Activated naive CD4-positive, alpha-beta T cell (primary cell): Measurements from ENCODE around the gene GRIK5.
"Not testable (repeated sequence)": the region's sequence is repeated elsewhere in the genome, so short reads cannot be mapped to it uniquely, and the experiment has no call there.

Experiments used
- DNase-seq, 4 experiments: peaks; one replicate each; lab custom pipeline; 2025; lab: John Stamatoyannopoulos, UW

The GRIK5 gene

DNA sequence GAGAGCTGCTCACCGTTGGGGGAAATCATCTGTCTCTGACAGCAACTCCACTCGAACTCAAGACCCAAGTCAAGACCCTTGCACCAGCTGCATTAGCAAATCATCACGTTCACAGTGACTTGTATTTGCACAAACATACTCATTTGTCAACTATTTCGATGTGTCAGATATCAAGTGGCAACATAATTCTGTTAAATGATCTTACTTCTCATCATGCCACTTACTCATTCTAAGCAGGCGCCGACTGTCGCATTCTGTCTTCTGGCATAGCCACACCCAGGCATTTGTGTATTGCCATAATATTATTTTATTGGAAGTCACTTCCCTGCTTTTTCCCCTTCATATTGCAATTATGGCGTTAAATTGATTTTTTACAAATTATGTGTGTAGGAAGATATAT is 53.0 kb downstream of the GRIK5 start:
- DNase-seq: no peak

DNA sequence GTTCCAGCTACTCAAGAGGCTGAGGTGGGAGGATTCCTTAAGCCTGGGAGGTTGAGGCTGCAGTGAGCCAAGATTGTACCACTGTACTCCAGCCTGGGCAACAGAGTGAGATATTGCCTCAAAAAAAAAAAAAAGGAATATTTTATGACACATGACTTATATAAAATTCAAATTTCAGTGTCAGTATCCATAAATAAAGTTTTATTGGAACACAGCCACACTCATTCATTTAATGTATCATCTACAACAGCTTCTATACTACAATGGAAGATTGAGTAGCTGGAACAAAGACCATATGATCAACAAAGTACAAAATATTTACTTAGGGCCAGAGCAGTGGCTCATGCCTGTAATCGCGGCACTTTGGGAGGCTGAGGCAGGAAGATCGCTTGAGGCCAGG is 57.3 kb downstream of the GRIK5 start:
- not testable (repeated sequence) for DNase-seq

DNA sequence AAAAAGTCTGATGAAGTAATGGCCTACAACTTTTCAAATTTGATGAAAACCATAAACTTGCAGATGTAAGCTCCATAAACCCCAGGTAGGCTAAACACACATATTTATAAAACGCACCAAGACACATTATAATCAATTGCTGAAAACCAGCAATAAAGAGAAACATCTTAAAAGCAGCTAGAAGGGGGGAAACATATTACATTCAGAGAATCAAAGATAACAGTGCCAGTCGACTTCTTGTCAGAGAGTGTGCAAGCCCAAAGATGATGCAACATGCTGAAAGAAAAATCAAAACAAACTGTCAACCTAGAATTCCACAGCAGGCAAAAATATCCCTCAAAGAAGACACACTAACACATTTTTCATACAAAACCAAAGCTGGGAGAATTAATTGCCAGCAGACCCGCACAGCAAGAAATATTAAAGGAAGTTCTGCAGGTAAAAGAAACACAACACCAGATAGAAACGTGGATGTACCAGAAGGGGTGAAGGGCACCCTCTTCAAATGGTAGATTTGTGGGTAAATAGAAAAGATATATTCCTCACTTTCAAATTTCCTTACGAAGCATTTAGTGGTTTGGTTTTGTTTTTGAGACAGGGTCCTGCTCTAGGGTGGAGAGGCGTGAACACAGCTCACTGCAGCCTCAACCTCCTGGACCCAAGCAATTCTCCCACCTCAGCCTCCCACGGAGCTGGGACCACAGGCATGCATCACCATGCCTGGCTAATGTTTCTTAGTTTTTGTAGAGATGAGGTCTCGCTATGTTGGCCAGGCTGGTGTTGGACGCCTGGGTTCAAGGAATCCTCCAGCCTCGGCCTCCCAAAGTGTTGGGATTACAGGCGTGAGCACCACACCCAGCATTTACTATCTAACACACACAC is 59.5 kb downstream of the GRIK5 start:
- no peak for DNase-seq

DNA sequence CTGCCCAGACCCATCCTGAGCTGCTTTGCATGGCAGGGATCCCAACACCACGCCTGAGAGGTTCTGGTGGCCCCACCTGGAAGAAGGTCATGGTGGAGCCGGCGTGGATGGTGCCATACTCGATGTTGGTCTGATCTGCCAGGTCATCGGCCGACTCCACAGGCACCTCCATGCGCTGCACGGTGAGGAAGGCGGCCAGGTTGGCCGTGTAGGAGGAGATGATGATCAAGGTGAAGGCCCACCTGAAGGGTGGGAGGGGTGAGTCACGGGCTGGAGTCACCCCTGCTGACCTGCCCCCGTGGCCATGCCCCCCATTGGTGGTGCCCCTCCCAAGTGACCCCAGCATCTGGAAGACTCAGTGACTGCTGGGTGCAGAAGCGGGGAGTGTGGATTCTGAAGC is 63.4 kb downstream of the GRIK5 start:
- no peak for DNase-seq

DNA sequence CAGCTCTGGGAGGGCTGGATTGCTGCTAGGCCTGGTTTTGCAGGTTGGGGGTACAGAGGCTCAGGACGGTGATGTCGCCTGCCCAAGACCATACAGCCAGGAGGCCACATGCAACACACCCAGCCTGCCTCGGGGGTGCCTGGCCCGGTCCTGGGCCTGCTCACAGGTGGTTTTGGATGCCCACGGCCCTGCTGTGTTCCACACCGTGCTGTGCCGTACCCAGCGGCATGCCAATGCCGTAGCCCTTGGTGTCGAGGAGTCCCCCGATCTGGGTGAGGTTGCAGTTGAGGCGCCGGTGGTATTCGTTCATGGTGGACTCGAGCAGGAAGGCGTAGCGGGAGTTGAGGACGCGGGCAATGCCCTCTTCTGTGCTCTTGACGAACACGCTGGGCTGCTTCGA is 64.5 kb downstream of the GRIK5 start:
- DNase-seq: no peak

DNA sequence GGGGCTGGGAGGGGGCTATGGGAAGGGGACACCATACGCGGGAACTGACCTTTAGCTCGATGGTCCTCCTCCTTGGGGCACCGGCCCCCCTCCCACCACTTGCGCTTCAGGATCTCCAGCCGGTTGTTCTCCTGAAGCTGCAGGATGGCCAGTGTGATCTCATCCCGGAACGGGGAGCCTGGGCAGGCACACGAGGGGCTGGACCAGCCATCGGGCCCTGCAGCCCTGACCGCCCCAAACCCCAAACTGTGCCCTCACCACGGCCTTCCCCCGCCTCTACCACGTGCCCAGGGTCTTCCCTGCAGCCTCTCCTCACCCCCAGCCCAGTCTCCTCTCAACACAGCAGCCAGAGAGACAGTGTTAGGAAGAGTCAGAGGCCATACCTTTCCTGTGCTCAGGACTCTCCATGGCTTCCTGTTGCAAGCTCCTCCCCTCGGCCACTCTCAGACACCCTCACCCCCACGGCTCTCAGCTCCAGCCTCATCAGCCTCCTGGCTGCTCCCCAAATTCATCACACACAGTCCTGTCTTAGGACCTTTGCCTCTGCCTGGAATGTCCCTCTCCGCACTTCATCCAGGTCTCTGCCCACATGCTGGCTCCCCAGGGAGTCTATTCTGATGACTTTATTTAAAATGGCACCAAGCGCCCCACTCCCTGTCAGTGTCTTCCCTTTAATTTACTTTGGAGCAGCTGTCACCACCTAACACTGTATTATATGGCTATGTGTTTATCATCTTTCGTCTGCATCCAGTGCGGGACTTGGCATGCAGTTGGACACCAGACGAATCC is 66.3 kb downstream of the GRIK5 start:
- DNase-seq: no peak

DNA sequence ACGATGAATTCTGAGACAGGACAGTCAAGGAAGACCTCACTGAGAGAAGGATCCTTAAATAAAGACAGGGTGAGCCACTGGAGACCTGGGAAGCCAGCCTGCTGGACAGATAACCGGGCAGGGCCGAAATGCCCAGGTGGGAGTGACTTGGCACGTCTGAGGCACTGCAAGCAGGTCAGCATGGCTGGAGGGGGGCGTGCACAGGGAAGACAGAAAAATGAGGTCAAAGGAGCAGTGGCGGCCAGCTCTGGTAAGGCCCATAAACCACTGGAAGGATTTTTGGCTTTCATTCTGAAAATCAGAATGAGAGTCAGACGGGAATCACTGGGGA is 70.2 kb downstream of the GRIK5 start:
- DNase-seq: no peak

DNA sequence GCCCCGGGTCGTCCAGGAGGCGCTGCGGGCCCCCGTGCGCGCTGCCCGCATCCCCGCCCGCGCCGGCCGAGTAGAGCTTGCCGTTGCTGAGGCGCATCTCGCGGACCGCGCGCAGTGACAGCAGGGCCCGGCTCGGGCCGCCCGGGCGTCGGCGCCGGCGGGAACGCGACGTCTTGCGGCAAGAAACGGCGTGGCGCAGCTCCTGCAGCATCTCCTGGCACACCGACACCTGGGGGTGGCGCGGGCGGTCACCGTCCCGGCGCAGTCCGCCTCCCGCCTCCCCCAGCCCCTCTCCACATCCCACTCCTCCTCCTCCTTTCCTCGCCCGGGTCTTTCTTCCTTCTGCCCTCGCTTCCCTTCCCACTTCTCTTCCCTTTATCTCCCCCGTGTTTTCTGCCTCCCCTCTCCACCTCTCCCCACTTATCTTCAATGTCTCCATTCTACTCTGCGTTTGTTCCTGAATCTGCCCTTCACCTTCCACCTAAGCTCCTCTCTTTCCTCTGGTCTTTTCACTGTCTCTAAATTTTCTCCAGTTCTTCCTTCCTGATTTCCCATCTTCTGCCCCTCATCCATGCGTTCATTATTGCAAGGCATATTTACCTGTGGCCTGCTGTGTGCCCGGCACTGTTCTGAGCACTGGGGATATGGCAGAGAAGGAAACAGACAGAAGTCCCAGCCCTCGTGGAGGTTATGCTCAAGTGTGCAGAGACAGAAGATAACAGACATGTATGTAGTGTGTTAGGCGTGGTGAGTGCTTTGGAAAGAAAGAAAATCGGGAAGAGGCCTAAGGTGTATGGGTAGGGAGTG is 70.7 kb downstream of the GRIK5 start:
- DNase-seq: no peak

DNA sequence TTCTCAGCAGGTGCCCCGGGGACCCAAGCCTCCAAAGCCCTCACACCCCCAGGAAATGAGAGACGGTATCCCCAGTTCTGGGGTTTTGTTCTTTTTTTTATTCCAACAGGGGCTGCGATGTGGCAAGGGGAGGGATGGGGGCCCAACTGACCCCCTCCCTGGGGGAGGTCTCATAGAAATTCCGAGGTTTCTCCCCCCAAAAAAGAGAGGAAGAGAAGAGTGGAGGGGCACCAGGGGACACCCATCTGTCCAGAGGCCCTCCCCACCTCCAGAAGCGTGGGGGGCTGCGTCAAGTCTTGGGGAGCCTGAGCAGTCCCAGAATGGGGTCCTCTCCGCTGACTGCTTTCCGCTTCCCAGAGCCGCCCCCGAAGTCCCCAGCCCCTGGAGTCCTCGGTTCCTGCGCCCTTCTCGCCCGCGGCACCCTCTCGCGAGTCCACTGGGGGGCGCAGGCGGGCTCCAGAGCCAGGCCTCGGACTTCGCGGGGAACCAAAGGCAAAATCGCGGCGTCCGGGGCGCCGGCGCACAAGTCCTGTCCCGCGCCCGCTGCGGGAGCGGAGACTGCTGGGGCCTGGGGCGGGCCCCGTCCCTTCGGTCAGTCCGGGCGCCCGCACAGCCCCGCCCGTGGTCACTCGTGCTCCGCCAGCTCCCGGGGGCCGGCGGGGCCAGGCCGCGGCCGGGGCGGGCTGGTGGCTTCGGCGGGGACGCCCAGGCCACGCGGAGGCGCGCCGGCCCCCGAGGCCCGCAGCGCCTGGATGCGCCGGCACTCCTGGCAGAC is 71.6 kb downstream of the GRIK5 start:
- peak in 1 of 4 experiments; percentile 22 for DNase-seq

DNA sequence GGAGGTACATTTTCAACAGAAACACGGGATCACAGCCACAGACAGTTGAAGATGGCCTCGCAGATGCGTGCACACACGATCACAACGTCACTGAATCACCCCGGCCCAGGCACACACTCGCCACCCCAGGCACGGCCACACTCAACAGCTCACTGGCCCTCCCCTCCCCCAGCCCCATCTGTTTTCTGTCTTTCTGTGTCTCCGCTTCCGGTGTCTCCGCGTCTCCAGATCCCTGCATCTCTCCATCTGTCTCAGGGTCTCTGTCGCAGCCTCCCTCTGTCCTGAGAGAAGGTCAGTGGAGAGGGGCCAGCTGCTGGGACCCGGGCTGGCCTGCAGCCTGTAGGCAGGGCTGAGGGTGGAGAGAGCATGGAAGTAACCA is 72.2 kb downstream of the GRIK5 start:
- DNase-seq: no peak

DNA sequence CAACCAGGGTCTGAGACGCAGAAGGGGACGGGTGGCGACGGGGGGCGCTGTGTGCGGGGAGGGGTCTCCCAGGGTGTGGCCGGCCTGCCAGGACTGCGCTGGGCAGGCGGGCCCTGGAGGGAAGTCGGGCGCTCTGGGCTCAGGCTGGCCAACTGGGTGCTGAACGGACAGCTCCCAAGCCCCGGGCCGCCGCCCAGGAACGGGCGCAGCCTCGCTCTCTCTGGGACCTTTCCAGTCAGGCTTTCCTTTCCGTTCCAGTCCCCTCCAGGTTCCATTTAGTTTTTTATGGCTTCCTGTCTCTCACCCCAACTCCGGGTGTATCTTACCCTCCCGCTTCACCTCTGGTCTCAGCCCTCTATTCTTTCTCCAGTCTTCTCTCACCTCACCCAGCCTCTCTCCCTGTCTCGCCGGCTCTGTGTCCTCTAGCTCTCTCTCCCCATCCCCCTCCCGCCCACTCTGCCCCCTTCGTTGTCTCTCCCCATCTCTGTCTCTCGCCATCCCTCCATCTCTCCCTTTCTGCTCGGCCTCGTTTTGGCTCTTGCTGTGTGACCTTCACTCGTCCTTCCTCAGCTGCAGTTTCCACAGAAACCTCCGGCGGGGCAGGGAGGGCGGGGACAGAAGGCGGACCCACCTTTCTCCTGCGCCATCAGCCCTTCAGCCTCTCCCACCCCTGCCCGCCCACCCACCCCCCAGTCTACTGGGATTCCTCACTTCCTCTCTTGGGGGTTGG is 72.7 kb downstream of the GRIK5 start:
- peak in 1 of 4 experiments; percentile 31 for DNase-seq

DNA sequence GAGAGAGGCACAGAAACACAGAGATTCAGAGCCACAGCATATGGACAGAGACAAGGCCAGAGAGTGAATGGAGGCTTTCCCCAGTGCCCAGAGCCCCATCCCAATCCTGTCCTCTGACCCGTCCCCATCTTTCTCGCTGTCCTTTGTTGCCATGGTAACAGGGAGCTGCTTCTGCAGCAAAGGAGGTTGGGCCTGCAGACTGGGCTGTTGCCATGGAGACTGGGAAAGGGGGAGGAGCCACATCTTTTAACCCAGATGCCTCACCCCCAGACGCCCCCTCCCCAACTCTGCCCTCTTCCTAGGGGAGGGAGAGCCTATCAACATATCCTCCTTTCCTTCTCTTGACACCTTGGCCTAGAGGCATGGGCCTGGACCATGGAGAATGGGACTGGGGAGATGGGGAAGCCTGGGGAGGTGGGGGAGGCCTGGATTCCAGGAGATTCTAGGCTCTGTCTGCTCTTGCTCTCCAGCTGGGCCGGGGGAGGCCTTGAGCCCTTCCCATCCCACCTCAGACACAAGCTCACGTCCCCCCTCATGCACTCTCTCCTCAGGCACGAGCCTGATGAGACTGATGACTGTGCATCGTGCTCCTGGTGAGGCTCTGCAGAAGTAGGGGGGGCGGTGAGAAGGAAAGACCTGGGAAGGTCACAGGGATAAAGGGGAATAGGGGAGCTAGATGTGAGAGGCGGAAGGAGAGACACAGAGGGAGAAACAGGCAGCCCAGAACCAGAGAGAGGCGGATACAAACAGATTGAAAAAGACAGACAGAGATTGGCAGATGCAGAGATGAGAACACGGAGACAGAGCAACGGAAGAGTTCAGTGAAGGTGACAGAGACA is 73.8 kb downstream of the GRIK5 start:
- DNase-seq: no peak

DNA sequence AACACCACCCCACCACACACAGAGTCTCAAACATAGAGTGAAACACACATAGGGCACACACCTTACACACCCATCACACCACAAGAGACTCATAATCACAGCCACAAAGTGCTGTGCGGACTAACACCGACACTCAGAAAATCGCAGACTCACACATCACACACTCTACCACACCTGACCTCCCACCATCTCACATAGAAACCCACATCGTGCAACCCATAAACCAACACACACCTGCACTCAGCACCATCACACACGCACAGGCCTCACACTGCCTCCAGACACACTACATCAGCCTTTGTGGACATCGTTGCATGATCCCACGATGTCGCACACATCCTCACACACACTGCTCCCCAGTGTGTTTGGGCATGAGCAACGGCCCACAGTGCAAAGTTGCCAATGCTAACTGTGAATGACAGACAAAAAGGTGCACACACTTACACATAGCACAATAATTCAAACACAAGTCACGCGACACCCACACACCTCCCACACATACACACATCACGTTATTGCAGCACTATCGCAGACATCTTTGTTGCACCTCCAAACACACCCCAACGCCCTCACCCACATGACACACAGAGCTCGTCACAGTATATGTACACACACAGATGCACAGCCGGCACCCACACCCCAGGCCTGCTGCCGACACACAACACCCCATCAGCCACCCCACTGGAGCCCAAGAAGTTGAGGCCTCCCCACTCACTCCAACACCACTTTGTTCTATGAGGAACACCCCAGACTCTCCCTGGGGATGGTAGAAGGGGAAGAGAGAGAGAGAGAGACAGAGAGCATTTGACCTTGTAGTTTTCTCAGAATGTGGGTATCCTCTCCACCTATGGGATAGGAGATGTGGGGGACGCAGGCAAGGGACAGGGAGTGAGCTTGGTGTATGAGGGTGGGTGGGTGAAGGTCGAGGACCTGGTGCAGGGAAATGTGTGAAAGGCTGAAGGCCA is 74.7 kb downstream of the GRIK5 start:
- no peak for DNase-seq

DNA sequence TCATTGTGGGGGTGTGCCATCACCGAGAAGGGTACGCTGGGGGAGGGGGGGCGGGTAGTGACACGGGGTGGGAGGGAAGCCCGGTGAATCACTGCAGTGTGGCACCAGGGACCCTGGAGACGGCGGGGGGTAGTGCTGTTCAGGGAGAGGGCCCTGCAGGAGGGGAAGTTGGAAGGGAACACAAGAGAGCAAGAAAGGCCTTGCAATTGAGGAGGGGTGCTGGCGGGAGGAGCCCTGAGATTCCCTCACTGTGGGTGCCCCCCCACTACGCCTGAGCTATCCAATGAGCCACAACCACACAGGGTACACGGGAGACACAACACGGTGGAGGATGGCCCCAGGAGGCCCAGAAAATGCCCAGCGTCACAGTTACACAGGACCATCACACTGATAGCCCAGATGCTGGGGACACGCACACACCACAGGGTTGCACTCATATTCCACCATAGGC is 75.5 kb downstream of the GRIK5 start:
- no peak for DNase-seq

DNA sequence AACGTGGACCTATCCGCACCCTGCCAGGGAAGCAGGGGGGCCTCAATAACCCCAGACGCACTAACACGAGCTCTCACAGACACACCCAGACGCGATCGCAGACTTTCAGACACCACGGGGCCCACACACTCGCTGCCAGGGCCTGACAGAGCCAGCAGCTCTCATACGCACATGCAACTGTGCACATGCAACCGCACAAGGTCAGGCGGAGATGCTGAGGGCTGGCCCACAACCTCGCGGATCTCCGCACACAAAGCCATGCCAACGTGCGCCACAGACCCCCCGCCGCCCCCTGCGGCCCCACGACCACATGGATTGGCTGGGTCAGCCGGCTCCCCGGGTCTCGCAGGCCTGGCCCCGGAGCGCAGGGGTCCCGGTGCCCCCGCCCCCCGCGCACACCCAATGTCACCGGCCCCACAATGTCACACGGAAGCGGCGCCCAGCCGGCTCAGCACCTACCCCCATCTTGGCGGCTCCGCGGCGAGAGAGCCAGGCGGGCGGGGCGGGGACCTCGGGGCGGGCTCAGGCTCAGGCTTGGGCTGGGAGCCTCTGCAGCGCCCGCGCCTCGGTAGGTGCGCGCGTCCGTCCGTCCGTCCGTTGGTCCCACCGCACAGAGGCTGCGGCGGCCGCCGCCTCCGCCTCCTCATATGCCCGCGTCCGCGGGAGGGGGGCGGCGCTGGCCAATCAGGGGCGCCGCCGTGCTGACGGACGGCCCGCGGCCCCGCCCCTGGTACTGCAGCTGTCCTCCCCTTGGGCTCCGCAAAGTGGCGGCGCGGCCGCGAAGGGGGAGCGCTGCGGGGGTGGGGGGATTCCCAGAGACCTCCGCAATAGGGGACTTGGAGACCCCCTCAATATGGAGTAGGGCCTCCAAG is 76.2 kb downstream of the GRIK5 start, which contains the start of gene ATP1A3:
ATP1A3 (minus strand) TSS at position 619 of the 872 bp plus-strand sequence; CDS start at position 465, 154 bp downstream.
- peak in 1 of 4 experiments; percentile 62 for DNase-seq

DNA sequence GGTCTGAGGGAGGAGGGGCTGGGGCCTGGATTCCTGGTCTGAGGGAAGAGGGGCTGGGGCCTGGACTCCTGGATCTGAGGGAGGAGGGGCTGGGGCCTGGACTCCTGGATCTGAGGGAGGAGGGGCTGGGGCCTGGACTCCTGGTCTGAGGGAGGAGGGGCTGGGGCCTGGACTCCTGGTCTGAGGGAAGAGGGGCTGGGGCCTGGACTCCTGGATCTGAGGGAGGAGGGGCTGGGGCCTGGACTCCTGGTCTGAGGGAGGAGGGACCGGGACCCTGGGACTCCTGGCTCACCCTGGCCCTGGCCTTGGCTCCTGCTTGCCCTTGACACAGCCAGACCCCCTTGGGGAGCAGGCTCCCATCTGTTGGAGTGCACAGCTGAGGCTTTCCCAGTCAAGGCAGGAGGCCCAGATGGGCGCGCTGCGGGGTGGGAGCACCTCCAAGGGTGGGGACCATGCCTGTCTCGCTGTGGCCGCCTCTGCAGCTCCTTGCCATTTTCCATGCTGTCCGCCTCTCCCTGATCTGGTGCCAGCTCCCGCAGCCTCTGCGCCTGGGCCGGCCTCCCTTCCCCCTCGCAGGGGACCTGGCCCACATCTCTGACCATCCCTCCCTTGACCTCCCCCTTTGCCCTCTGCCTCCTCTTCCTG is 78.0 kb downstream of the GRIK5 start:
- not testable (repeated sequence) for DNase-seq

DNA sequence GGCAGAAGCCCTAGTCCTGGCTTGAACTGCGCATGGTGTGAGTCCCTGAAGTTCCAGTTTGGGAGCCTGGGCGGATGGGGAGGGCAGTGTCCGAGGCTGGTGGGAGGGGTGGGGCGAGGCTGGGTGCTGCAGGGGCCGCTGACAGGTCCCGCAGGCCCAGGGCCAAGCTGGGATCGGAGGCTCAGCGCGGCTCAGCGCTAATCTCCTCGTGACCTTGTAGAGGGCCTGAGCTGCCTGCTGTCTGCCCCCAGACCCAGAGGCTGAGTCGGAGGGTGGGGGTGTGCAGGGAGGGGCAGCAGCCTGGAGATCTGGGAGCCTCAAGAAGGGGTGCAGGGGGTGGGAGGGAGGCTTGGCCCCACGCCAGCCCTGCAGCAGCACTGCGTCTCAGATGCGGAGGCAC is 79.0 kb downstream of the GRIK5 start:
- no peak for DNase-seq
